Erythroblast (primary cell): ENCODE results near the gene COX5B.

Source experiments
- GATA1 ChIP-seq: IDR thresholded peaks from 2 replicates; pipeline ENCODE4 v1.6.1; 2011; ENCODE audit warnings: low read depth, mild to moderate bottlenecking, control low read depth, low read length, moderate library complexity
- POLR2A ChIP-seq: IDR thresholded peaks from 2 replicates; pipeline ENCODE4 v1.6.1; 2011; ENCODE audit warnings: mild to moderate bottlenecking, low read length

DNA sequence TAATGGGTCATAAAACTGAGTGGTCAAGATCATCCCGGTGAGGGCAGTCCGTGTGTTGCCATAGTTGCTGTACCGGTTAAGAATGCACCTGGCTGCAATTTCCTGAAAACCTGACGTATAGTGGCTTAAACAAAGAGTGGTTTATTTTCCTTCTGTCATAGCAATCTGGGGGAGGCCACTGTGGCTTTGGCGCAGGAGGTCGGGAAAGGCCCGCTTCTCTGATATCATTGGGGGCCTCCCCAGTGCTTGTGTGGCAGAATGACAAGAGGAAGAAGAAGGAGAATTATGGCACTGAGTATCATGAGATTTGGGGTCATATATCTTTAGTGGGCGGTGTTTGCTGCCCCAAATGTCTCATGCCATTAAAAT is 28.0 kb downstream of the COX5B start:
- TF ChIP-seq POLR2A (no peak), GATA1 (no peak)
